ENCODE measurements around the gene PRLR.

DNA sequence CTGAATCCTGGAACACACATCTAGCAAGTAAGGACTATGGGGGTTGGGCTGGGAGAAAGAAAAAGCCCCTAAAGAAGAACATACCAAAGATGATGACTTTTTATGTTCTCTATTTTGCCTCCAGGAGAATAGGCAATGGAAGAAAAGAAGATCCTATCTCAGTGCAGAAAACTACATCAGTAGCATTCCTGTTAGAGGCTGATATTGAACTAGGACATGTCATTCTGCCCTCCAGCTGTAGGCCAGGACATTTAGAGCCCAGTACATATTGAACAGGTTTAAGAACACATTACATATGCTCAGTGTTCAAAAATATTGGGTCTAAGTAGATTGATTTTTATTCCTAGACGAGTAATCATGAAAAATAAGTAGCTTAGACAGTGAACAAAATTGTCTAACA lies 24.7 kb downstream of the PRLR start:
- no peak for TF ChIP-seq EZH2phosphoT487 (IDR thresholded peaks at IDR 0.05; ENCODE audit: low read depth, severe bottlenecking, unreplicated experiment)
- TF ChIP-seq, protein P1, sequence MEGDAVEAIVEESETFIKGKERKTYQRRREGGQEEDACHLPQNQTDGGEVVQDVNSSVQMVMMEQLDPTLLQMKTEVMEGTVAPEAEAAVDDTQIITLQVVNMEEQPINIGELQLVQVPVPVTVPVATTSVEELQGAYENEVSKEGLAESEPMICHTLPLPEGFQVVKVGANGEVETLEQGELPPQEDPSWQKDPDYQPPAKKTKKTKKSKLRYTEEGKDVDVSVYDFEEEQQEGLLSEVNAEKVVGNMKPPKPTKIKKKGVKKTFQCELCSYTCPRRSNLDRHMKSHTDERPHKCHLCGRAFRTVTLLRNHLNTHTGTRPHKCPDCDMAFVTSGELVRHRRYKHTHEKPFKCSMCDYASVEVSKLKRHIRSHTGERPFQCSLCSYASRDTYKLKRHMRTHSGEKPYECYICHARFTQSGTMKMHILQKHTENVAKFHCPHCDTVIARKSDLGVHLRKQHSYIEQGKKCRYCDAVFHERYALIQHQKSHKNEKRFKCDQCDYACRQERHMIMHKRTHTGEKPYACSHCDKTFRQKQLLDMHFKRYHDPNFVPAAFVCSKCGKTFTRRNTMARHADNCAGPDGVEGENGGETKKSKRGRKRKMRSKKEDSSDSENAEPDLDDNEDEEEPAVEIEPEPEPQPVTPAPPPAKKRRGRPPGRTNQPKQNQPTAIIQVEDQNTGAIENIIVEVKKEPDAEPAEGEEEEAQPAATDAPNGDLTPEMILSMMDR (IDR thresholded peaks at IDR 0.05; ENCODE audit: poor library complexity): no peak
- no peak for TF ChIP-seq EZH2 (IDR thresholded peaks at IDR 0.05; ENCODE audit: borderline replicate concordance)

Measured in hepatocyte (in vitro differentiated cells).